SHP77 (cell line): Measurements from ENCODE around the gene CLDN8.
A peak's percentile ranks its signal among the peaks of the same experiment; 100 is the strongest.

Source experiments
- DNase-seq, 2 experiments: peaks; one replicate each; lab custom pipeline; 2025; lab: John Stamatoyannopoulos, UW

The CLDN8 gene

DNA sequence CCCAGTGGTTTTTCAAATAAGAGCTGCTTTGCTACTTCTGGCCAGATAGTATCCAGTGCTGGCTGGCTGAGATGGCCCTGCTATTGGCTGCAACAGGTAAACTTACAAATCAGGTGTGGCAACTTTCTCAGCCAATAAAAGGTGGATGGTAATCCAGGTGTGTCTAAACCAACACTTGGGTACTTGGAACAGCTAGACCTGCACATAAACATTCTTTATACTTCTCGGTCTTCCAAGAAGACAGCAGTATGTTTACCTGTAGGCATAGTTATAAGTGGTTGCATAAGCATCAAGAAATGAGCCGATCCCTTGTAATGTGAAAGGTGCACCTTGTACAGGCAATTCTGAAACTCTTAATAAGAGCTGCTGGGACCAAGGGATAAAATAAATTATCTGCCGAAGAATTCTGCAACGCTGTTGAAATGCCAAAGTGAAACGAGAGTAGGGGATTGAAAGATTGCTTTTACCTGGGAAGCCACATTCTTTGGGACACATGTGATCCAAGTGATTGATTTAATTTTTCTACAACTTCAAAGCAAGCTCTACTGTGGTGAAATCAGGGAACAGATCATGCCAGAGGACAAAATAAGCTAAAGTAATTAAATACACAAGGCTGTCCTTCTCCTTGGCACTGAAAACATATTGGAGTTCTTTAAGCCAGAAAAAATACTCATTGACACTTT lies at the start of gene CLDN8:
Gene CLDN8, minus strand, starts transcription at position 57 of the 683 bp plus-strand sequence. CDS start 172 bp downstream, outside the sequence.
- DNase-seq: no peak

- DNase-seq: peak; percentile 20 to 34
These were observed 41.9 kb upstream of the CLDN8 start for GRCh38 chr21:30257773-30258172.

- DNase-seq: no peak
These were observed 40.2 kb upstream of the CLDN8 start for GRCh38 chr21:30256100-30256499.

- DNase-seq: no peak
These were observed 39.8 kb upstream of the CLDN8 start for GRCh38 chr21:30255679-30256078.

- DNase-seq: no peak
These were observed 35.9 kb upstream of the CLDN8 start for GRCh38 chr21:30251781-30252180.

- no peak for DNase-seq
These were observed 34.0 kb upstream of the CLDN8 start for GRCh38 chr21:30249936-30250335.

GRCh38 chr21:30248844-30249243 lies 32.9 kb upstream of the CLDN8 start:
- no peak for DNase-seq

- no peak for DNase-seq
These were observed 29.2 kb upstream of the CLDN8 start for GRCh38 chr21:30245061-30245460.

DNA sequence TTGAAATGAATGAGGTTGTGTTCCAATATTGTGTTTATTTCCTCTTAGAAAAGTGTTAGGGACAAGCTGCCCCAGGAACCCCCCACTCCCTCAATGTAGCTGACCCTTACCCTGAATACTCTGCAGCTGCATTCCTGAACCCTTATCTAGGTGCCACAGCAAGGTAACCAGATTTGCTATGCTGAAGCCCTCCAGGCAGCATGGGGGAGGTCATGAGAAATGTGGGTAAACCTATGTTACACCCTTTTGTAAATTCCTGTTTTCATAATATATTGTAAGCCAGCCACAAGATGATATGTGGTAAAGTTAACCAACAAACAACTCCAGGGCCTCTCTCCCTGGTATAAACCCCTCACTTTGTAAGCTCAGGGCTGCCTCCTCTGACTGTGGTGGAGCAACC lies 27.8 kb upstream of the CLDN8 start:
- no peak for DNase-seq

GRCh38 chr21:30240661-30241060 lies 24.8 kb upstream of the CLDN8 start:
- DNase-seq: no peak

DNA sequence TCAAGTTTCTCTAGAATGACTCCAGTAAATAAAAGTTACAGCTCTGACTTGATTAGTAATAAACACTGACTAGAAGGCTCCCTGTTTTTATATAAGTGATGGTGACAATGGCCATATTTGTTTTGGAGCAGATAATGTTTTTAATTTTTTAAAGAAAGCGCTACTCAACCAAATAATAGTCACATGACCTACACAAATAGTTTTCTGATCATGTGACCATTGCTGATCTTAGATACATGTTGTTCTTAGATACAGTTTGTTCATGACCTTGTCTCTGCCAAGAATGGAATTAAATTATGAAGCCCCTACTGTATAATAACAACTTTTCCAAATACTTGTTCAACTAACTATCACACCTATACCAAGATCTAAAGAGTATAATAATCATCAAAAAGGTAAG lies 22.3 kb upstream of the CLDN8 start:
- no peak for DNase-seq

DNA sequence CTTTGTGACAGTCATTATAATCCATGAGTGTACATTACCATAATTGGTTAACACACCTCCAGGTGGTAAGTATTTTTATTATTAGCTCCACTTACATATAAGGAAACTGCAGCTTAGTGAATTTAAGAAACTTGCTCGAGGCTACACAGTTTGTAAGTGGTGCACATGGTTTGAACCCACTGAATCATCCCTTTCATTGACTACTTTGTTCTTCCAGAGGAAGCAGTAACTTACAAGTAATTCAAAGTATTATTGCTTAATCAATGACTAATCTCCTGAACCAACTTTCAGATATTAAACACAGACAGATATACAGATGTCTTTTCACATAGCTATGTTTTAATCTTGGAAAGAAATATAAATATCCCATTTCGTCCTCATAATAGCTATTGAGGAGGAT lies 18.7 kb upstream of the CLDN8 start:
- DNase-seq: no peak

GRCh38 chr21:30234050-30234449 lies 18.2 kb upstream of the CLDN8 start:
- DNase-seq: no peak

- no peak for DNase-seq
These were observed 17.5 kb upstream of the CLDN8 start for GRCh38 chr21:30233228-30234020.

DNA sequence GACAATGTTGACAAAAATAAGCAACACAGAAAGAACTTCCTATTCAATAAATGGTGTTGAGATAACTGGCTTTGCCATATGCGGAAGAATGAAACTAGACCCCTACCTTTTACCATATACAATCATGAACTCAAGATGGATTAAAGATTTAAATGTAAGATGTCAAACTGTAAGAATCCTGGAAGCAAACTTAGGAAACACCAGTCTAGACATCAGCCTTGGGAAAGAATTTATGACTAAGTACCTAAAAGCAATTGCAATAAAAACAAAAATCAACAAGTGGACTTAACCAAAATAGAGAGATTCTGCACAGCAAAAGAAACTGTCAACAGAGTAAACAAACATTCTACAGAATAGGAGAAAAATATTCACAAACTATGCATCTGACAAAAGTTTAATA lies 16.1 kb upstream of the CLDN8 start:
- DNase-seq: no peak

DNA sequence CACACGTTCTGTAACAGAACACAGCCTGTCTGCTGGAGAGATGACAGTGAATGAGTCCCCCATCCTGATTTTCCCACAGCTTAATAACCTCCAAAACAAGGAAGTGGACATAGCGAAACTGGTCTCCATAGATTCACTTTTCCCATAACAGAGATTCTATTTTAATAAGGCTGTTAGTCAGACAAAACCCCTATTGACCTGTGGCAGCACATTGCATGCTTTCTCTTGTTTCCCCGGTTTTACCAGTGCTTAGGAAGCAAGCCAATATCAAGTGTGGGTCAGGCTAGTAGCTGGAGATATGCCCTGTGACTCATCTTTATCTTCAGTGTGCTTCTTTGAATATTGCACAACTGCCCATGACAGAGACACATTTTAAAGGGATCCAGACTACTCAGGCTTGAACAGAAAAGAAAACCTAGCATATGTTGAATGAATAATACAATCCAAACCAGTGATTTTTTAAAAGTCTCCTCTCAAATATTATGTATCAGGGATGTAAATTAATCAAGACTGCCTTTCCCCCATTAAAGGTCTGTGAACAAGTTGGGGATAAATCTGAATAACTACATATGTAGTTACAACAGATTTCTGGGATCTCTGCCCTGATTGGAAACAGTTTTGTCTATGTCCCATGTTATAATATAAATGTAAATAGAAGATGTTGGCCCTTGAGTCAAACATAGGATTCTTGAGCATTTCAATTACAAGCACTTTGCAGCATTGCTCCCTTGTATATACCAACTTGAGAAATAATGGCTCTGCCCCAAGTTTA lies 11.9 kb upstream of the CLDN8 start:
- no peak for DNase-seq

GRCh38 chr21:30227128-30227527 lies 11.2 kb upstream of the CLDN8 start:
- no peak for DNase-seq

DNA sequence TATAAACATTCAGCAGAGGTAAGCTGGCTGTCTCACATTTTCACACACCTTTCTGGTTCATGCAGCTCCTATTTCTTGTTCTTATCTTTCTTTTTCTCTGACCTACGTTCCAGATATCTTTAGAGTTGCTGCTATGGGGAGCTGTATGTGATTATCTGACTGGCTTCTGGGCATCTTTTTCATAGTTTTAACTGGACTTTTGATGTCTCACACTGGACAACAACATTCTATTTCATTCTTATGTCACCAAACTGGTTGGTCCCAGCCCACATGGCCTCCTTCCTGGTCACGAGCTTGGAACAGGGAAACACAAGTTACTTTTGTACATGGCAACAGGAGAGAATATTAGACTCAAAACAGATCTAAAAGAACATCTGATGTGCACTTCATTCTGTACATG lies 7.7 kb upstream of the CLDN8 start:
- no peak for DNase-seq

GRCh38 chr21:30222724-30223123 lies 6.8 kb upstream of the CLDN8 start:
- DNase-seq: no peak

DNA sequence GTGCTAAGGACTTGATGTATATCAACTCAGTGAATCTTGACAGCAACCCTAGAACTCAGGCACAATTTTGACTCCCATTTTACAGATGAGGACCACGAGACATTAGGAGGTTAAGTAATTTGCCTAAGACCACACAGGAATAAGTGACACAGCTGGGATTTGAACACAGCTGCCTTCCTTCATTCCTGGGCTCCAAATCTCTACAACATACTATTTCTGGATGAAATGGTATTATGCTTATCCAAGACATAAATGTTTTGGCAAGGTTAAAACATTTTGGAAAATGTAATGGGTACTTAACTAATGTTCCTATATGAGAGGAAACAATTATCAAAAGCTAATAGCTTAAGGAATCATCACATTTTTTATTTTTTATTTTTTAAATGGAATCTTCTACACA lies 4.8 kb downstream of the CLDN8 start:
- no peak for DNase-seq

GRCh38 chr21:30209601-30210000 lies 6.3 kb downstream of the CLDN8 start:
- no peak for DNase-seq

- DNase-seq: no peak
These were observed 8.7 kb downstream of the CLDN8 start for GRCh38 chr21:30207252-30207579.
